Left colon (tissue), 2 donors: ENCODE measurements around the gene LYL1. TPM values are rescaled to one million over a fixed set of nuclear protein-coding genes. Genes with fewer than 3 reads are reported as not detected.
"Not testable (repeated sequence)": the region's sequence is repeated elsewhere in the genome, so short reads cannot be mapped to it uniquely, and the experiment has no call there.

Source experiments
- ATAC-seq: fragments of 200-7000 bp; cut with Tn5 transposase; one replicate; pipeline ENCODE4 v1.9.1; 2020; ENCODE audit warnings: mild to moderate bottlenecking, moderate library complexity
- DNase-seq, 2 donors: peaks; one replicate each; pipeline ENCODE4 v3.0.0-alpha.2; 2020
- intact Hi-C, 2 donors: fragments of 100-400 bp; cut with DNase I in 1 of 2; cut with micrococcal nuclease in 1 of 2; formaldehyde crosslinking; loops; one replicate each; pipeline versions ENCODE4 v1.11.2 to v1.14.0; 2022; cut with DNase I, micrococcal nuclease
- long read RNA-seq: library from polyadenylated mRNA; unstranded; transcript quantifications from one replicate; pipeline ENCODE4 v2.0.0, GENCODE V29; 2021
- total RNA-seq, 2 donors: library from RNA; stranded (reverse); fragmentation: NEBNext Ultra II Directional; extraction: Animal tissue kit (Norgen Biotek cat#: 25700); gene quantifications; one replicate each; pipeline ENCODE4 v1.2.1, GENCODE V29; 2021
- donor health status: DM: no; HTN: no; CAD: no.
- donor health status: DM: yes; HTN: yes; CAD: no.

Gene LYL1
- total RNA-seq: 1 to 10 TPM; 2.0 to 4.5 TPM
- long read RNA-seq, partial matches to known transcripts: 0 of 2 reads
- long read RNA-seq, other reads (novel, unspliced or antisense): 0 of 2 reads

- intact Hi-C loops: no loop called here
- peak; percentile 69 to 74 for DNase-seq
- peak; percentile 46 for ATAC-seq
Observed at GRCh38 chr19:13102666-13103580, at the start of gene LYL1. Gene LYL1, minus strand, starts transcription at chr19:13102858. Its CDS starts 1,687 bp downstream, at chr19:13101171.

- intact Hi-C loops: no loop called here
- peak; percentile 47 for ATAC-seq
- DNase-seq: peak; percentile 98
Observed at GRCh38 chr19:13151605-13152355, 49.1 kb upstream of the LYL1 start.

GRCh38 chr19:13150931-13151604, 48.4 kb upstream of the LYL1 start:
- DNase-seq: peak in 1 of 2 donors; percentile 56
- no peak for ATAC-seq
- intact Hi-C loops: no loop called here

GRCh38 chr19:13150187-13150930, 47.7 kb upstream of the LYL1 start, which contains the start of the genes IER2 and STX10:
Gene IER2, plus strand, starts transcription at chr19:13150411. Its CDS starts 2,776 bp downstream, at chr19:13153187.
Gene STX10, minus strand, starts transcription at chr19:13150375. Its CDS starts 202 bp downstream, at chr19:13150173.
- peak; percentile 55 for ATAC-seq
- intact Hi-C loops: no loop called here

GRCh38 chr19:13149628-13150186, 47.0 kb upstream of the LYL1 start:
- ATAC-seq (peak; percentile 9), DNase-seq (peak; percentile 59 to 77)
- intact Hi-C loops: no loop called here

More at GRCh38 chr19:13150187-13150930, 47.7 kb upstream of the LYL1 start, which contains the start of the genes IER2 and STX10:
- peak; percentile 95 to 96 for DNase-seq

- ATAC-seq, intact Hi-C loops: not testable (repeated sequence)
- DNase-seq: peak; percentile 24 to 47
Observed at GRCh38 chr19:13149173-13149627, 46.5 kb upstream of the LYL1 start.

- intact Hi-C loops: no loop called here
- ATAC-seq (no peak), DNase-seq (peak in 1 of 2 donors; percentile 53)
Observed at GRCh38 chr19:13146763-13147563, 44.3 kb upstream of the LYL1 start.

GRCh38 chr19:13139633-13140311, 37.1 kb upstream of the LYL1 start:
- no peak for DNase-seq
- intact Hi-C loops: no loop called here
- ATAC-seq: no peak

- ATAC-seq: no peak
- no peak for DNase-seq
- intact Hi-C loops: no loop called here
Observed at GRCh38 chr19:13138916-13139198, 36.2 kb upstream of the LYL1 start.

- ATAC-seq: no peak
Observed at GRCh38 chr19:13138171-13138915, 35.7 kb upstream of the LYL1 start.

GRCh38 chr19:13137290-13137794, 34.7 kb upstream of the LYL1 start:
- DNase-seq (no peak), ATAC-seq (no peak)
- intact Hi-C loops: no loop called here

More at GRCh38 chr19:13138171-13138915, 35.7 kb upstream of the LYL1 start:
- DNase-seq: no peak
- intact Hi-C loops: no loop called here

- ATAC-seq: no peak
- no peak for DNase-seq
- intact Hi-C loops: no loop called here
Observed at GRCh38 chr19:13135068-13136062, 32.7 kb upstream of the LYL1 start.

- intact Hi-C loops: no loop called here
- no peak for ATAC-seq
Observed at GRCh38 chr19:13134626-13135025, 32.0 kb upstream of the LYL1 start.

GRCh38 chr19:13133241-13133870, 30.7 kb upstream of the LYL1 start:
- intact Hi-C loops: no loop called here
- no peak for DNase-seq
- no peak for ATAC-seq

More at GRCh38 chr19:13134626-13135025, 32.0 kb upstream of the LYL1 start:
- DNase-seq: no peak
